ENCODE data around the gene IMP4.

IMP4 gene

DNA sequence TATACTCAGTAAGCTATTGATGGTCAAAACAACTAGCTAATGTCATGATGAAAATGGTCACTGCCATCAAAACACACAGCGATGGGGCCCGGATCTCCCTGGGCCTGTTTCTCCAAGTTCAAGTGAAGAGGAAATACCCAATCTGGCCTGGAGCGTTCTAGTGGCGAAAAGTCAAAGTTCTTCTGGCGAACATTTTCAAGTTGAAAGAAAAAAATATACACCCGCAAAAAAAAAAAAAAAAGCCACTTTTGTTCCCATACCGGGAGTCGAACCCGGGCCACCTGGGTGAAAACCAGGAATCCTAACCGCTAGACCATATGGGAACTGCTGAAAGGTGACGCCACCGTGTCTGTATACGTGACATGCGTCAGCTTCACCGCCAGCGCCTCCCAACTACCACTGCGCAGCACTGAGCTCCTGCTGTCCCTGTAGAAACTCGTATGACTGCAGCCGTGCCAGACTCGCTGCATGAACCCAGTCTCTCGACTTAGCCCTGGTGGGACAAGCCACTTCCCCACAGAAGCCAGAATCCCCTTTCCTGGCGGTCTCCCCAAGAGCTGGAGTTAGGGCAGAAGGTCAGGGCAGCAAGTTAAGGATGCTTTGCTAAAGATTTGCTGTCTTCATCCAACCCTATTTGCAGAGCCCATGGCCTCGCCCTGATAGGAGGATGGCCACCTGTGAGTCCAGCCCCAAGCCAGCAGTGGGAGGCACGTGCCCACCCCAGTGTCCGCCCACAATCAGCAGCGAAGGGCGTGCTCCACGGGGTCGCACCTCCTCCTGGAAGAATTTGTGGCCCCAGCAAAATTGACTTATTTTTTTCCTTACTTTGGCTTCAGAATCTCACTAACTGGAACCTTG, 5.6 kb upstream of the IMP4 start:
- DNase-seq = no peak
- Histone ChIP-seq H3K9ac (ENCODE audit: low read length) (no peak overlapping the region), H3K27ac (ENCODE audit: low read length) (no peak overlapping the region), H3K4me1 (ENCODE audit: low read length) (0 out of 2 replicates have a peak, but pooled peaks cover 8% of the 10 kb centered on the region), H3K4me3 (ENCODE audit: low read length) (no peak overlapping the region), H4K20me1 (ENCODE audit: insufficient read depth, low read length) (no peaks in the 10 kb centered on the region), H2AFZ (ENCODE audit: low read length) (no peak overlapping the region), H3K27me3 (replicated peaks; ENCODE audit: insufficient read depth, low read length) (no peaks in the 10 kb centered on the region), H3K9me3 (replicated peaks; ENCODE audit: insufficient read depth, low read length) (no peaks in the 10 kb centered on the region), H3K4me2 (ENCODE audit: low read depth, low read length) (no peak overlapping the region), H3F3A (ENCODE audit: insufficient read depth, low read length) (peaks cover under 1% of the 10 kb centered on the region; the same call in 1 of the 2 replicates), H3K79me2 (ENCODE audit: low read length) (no peaks in the 10 kb centered on the region), H3K36me3 (replicated peaks; ENCODE audit: insufficient read depth, low read length) (no peaks in the 10 kb centered on the region), H3K9me2 (replicated peaks; ENCODE audit: insufficient read depth, low read length) (no peaks in the 10 kb centered on the region)
- TF ChIP-seq EZH2 (optimal IDR thresholded peaks at IDR 0.05; ENCODE audit: low read depth, low read length) = no peak
- TF ChIP-seq EZH2phosphoT487 (IDR thresholded peaks at IDR 0.05; ENCODE audit: low read length) = no peak
- TF ChIP-seq, protein P1, sequence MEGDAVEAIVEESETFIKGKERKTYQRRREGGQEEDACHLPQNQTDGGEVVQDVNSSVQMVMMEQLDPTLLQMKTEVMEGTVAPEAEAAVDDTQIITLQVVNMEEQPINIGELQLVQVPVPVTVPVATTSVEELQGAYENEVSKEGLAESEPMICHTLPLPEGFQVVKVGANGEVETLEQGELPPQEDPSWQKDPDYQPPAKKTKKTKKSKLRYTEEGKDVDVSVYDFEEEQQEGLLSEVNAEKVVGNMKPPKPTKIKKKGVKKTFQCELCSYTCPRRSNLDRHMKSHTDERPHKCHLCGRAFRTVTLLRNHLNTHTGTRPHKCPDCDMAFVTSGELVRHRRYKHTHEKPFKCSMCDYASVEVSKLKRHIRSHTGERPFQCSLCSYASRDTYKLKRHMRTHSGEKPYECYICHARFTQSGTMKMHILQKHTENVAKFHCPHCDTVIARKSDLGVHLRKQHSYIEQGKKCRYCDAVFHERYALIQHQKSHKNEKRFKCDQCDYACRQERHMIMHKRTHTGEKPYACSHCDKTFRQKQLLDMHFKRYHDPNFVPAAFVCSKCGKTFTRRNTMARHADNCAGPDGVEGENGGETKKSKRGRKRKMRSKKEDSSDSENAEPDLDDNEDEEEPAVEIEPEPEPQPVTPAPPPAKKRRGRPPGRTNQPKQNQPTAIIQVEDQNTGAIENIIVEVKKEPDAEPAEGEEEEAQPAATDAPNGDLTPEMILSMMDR (IDR thresholded peaks at IDR 0.05; ENCODE audit: low read length) = no peak

DNA sequence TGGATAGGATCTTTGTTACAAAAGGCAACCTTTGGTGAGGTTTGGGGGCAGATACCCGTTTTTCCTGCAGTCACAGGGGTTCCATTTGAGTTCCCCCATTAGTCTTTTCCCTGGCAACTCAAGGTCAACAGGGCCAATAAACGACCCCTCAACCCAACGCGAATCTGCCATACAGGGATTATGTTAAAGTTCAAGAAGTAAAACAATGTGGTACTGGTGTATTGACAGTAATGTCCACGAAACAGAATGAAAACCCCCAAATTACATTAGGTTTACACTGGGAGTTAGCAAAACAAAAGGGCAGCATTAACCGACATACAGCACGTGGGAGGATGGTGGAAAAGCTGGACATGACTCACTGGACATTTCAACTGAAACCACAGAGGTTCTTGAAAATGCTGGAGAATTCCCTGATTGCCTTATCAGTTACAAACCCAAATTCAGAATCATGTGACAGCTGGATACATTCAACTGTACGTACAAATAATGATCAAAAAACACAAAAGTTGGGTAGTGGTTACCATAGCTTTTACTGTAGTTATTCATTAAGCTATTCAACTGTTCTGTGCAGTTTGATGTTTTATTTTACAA, 4.9 kb upstream of the IMP4 start:
- no peaks in the 10 kb centered on the region for H4K20me1 ChIP-seq (ENCODE audit: insufficient read depth, low read length)
- H3K4me1 ChIP-seq (ENCODE audit: low read length) = 0 out of 2 replicates have a peak, but pooled peaks cover under 1% of the 10 kb centered on the region
- no peak overlapping the region for H3K9ac ChIP-seq (ENCODE audit: low read length)
- H3K4me3 ChIP-seq (ENCODE audit: low read length) = no peak overlapping the region
- H3K9me2 ChIP-seq (replicated peaks; ENCODE audit: insufficient read depth, low read length) = no peaks in the 10 kb centered on the region
- H2AFZ ChIP-seq (ENCODE audit: low read length) = no peak overlapping the region
- no peaks in the 10 kb centered on the region for H3K27me3 ChIP-seq (replicated peaks; ENCODE audit: insufficient read depth, low read length)
- TF ChIP-seq EZH2 (optimal IDR thresholded peaks at IDR 0.05; ENCODE audit: low read depth, low read length) (no peak), EZH2phosphoT487 (IDR thresholded peaks at IDR 0.05; ENCODE audit: low read length) (no peak)
- TF ChIP-seq, protein P1 (IDR thresholded peaks at IDR 0.05; ENCODE audit: low read length) = no peak
- peaks cover 6% of the 10 kb centered on the region; the same call in 1 of the 2 replicates for H3F3A ChIP-seq (ENCODE audit: insufficient read depth, low read length)
- no peaks in the 10 kb centered on the region for H3K36me3 ChIP-seq (replicated peaks; ENCODE audit: insufficient read depth, low read length)
- H3K79me2 ChIP-seq (ENCODE audit: low read length) = peaks cover 1% of the 10 kb centered on the region; the same call in 1 of the 2 replicates
- no peak overlapping the region for H3K27ac ChIP-seq (ENCODE audit: low read length)
- H3K4me2 ChIP-seq (ENCODE audit: low read depth, low read length) = no peak overlapping the region
- DNase-seq = no peak
- no peaks in the 10 kb centered on the region for H3K9me3 ChIP-seq (replicated peaks; ENCODE audit: insufficient read depth, low read length)

DNA sequence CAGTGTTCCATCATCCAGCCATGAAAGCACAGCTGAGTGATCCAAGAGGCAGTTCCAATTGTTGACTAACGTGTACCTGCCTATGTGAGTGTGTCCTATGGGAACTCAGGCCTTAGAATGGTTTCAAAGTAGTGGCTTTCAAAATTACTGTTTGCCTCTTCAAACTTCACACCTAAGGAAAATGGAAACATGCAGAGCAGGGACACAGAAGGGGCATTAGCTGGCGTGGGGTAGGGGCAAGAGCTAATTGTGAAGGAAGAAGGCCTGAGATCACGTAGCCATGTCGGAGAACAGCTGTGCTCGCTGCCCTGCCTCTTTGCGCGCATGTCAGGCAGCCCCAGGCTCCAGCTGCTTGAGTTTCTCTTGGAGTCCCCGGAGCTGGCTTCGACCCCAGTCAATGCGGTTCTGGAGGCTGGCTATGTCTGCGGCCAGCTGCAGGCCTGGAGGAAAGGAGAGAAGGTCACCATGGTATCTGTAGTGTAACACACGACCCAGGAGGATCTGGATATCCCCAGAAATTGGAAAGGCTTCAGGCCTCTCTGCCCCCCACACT, 3.8 kb upstream of the IMP4 start:
- Histone ChIP-seq H4K20me1 (ENCODE audit: insufficient read depth, low read length) (no peaks in the 10 kb centered on the region), H3K9me3 (replicated peaks; ENCODE audit: insufficient read depth, low read length) (no peaks in the 10 kb centered on the region), H3K36me3 (replicated peaks; ENCODE audit: insufficient read depth, low read length) (no peaks in the 10 kb centered on the region), H2AFZ (ENCODE audit: low read length) (no peak overlapping the region), H3K4me3 (ENCODE audit: low read length) (no peak overlapping the region), H3K27ac (ENCODE audit: low read length) (no peak overlapping the region), H3K9me2 (replicated peaks; ENCODE audit: insufficient read depth, low read length) (no peaks in the 10 kb centered on the region), H3K4me1 (ENCODE audit: low read length) (no peaks in the 10 kb centered on the region), H3F3A (ENCODE audit: insufficient read depth, low read length) (peaks cover 9% of the 10 kb centered on the region; the same call in 1 of the 2 replicates), H3K27me3 (replicated peaks; ENCODE audit: insufficient read depth, low read length) (no peaks in the 10 kb centered on the region), H3K4me2 (ENCODE audit: low read depth, low read length) (no peak overlapping the region), H3K9ac (ENCODE audit: low read length) (no peak overlapping the region), H3K79me2 (ENCODE audit: low read length) (peaks cover 12% of the 10 kb centered on the region)
- TF ChIP-seq EZH2phosphoT487 (IDR thresholded peaks at IDR 0.05; ENCODE audit: low read length) (no peak), EZH2 (optimal IDR thresholded peaks at IDR 0.05; ENCODE audit: low read depth, low read length) (no peak)
- TF ChIP-seq, protein P1 (IDR thresholded peaks at IDR 0.05; ENCODE audit: low read length) = no peak
- DNase-seq = no peak
